SIG-M5 (cell line): ENCODE results near the gene PROB1.
"Not testable (repeated sequence)": the region's sequence is repeated elsewhere in the genome, so short reads cannot be mapped to it uniquely, and the experiment has no call there.

ENCODE experiments used
- DNase-seq: peaks from one replicate; lab custom pipeline; 2025; lab: John Stamatoyannopoulos, UW

The PROB1 gene

GRCh38 chr5:139378941-139379361, 16.0 kb downstream of the PROB1 start:
- no peak for DNase-seq

- no peak for DNase-seq
These were observed 16.6 kb downstream of the PROB1 start for GRCh38 chr5:139378101-139378825.

- no peak for DNase-seq
These were observed 17.7 kb downstream of the PROB1 start for GRCh38 chr5:139377226-139377625.

- DNase-seq = no peak
These were observed 18.5 kb downstream of the PROB1 start for GRCh38 chr5:139376364-139376763.

- DNase-seq = no peak
These were observed 20.0 kb downstream of the PROB1 start for GRCh38 chr5:139374909-139375308.

- no peak for DNase-seq
These were observed 23.1 kb downstream of the PROB1 start for GRCh38 chr5:139371482-139372435.

DNA sequence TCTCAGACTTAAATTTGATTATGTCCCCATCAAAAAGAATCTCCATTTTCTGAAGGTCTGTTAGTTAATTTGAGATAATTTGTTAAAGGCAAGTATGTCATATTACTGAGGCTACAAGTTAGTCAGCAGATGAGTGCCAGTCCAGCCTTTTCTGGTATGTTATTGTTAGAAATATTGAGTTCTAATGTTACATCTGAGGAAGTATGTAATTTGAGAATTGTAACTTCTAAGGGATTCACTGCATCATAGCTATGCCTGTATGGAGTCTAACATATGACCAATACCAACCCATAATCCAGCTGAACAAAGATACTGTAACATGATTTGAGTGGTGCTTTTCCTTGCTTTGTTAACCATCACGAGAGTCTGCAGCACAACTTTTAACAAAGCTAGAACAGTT, 25.7 kb downstream of the PROB1 start:
- no peak for DNase-seq

DNA sequence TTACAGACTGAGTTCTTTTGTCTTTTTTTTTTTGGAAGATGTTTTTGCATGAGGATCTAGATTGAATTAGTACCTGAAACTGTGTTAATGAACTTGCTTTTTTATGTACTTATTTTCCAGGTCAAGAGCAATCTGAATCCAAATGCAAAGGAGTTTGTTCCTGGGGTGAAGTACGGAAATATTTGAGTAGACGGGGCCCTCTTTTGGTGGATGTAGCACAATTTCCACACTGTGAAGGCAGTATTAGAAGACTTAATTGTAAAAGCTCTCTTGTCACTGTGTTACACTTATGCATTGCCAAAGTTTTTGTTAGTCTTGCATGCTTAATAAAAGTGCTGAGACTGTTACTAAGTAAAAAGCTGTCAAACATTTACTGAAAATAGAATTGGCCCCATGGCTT, 26.3 kb downstream of the PROB1 start:
- no peak for DNase-seq

GRCh38 chr5:139364466-139364865, 30.4 kb downstream of the PROB1 start:
- no peak for DNase-seq

DNA sequence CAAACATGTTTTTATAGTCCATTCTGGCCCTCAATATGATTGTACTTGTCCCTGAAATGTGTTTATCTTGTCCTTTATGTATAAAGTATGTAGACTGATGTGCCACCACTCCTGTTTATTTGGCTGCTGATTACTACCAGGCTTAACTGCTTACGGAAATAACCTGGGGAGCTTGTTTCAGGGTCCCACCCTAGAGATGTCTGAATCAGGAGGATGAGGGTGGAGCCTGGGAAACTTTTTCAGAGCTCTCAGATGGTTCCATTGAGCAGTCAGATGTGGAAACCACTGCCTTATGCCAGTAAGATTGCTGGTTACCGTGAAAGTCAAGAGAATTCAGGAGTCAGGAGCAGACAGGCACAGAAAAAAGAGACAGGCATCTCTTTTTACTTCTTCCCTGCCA, 31.0 kb downstream of the PROB1 start:
- no peak for DNase-seq

DNA sequence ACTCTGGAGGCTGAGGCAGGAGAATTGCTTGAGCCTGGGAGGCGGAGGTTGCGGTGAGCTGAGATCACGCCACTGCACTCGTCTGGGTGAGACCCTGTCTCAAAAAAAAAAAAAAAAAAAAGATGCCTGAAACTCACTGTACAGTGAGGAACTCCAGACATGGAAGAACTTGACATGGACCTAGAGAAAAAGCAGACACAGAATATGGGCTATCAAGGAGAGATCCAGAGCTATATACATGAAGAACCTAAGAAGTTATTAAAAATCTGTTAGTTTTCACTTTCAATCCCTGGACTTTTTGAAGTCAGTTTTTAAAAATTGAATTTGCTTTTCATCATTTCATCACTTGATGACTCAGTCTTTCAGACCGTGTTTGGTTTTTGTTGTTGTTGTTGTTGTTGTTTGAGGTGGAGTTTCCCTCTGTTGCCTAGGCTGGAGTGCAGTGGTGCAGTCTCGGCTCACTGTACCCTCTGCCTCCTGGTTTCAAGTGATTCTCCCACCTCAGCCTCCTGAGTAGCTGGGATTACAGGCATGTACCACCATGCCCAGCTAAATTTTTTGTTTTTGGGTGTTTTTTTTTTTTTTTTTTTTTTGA, 33.0 kb downstream of the PROB1 start:
- no peak for DNase-seq

GRCh38 chr5:139360384-139360783, 34.5 kb downstream of the PROB1 start:
- no peak for DNase-seq

DNA sequence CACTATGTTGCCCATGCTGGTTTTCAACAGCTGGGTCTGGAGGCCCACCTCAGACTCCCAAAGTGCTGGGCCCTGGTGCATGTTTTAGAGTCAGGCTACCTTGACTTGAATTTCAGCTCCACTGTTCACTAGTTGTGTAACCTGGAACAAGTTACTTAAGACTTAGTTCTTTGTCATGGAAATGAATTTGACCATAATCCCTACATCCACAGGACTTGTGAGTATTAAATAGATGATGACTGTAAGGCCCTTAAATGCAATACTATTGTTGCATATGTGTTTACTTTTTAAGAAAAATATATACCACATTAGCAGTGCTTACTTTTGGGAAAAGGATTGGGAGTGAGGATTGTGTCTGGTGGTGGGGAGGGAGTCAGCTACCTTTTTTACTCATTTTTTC, 36.8 kb downstream of the PROB1 start:
- no peak for DNase-seq

DNA sequence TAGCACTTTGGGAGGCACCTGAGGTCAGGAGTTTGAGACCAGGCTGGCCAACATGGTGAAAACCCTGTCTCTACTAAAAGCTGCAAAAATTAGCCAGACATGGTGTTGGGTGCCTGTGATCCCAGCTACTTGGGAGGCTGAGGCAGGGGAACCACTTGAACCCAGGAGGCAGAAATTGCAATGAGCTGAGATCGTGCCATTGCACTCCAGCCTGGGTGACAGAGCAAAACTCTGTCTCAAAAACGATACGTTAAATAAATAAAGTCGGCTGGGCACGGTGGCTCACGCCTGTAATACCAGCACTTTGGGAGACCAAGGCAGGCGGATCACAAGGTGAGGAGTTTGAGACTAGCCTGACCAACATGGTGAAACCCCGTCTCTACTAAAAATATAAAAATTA, 39.0 kb downstream of the PROB1 start:
- DNase-seq = not testable (repeated sequence)

DNA sequence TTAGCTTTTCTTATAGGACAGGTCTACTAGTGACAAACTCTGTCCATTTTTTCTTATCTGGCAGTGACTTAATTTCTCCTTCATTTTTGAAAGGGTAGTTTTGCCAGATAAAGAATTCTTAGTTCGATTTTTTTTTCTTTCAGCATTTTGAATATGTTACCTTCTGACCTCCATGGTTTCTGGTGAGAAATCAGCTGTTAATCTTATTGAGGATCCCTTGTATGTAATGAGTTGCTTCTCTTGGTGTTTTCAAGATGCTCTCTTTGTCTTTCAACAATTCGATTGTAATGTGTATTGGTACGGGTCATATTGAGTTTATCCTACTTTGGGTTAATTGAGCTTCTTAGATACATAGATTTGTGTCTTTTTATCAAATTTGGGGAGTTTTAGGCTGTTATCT, 40.7 kb downstream of the PROB1 start:
- DNase-seq = no peak

DNA sequence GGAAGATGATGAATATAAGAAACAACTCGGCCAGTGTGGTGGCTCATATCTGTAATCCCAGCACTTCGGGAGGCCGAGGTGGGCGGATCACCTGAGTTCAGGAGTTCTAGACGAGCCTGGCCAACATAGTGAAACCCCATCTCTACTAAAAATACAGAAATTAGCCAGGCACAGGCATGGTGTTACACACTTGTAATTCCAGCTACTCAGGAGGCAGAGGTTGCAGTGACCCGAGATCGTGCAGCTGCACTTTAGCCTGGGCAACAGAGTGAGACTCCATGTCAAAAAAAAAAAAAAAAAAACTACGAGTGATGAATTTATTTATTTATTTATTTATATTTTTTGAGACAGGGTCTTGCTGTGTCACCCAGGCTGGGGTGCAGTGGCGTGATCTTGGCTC, 47.0 kb downstream of the PROB1 start:
- DNase-seq = not testable (repeated sequence)

GRCh38 chr5:139345442-139345841, 49.5 kb downstream of the PROB1 start:
- DNase-seq = not testable (repeated sequence)

GRCh38 chr5:139344177-139344576, 50.7 kb downstream of the PROB1 start:
- no peak for DNase-seq

DNA sequence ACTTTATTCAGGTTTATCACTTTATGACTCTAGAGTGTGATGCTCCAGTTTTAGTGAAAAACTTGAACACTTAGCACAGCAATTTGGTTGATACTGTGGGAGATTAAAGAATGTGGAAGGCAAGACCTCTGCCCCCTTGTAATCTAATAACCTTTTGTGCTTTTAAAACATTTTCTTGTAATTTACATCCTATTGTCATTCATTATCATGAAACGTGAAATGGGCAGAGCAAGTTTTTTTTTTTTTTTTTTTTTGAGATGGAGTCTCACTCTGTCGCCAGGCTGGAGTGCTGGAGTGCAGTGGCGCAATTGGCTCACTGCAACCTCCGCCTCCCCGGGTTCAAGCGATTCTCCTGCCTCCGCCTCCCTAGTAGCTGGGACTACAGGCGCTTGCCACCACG, 51.4 kb downstream of the PROB1 start:
- DNase-seq = no peak

- DNase-seq = no peak
These were observed 52.5 kb downstream of the PROB1 start for GRCh38 chr5:139342423-139342723.

DNA sequence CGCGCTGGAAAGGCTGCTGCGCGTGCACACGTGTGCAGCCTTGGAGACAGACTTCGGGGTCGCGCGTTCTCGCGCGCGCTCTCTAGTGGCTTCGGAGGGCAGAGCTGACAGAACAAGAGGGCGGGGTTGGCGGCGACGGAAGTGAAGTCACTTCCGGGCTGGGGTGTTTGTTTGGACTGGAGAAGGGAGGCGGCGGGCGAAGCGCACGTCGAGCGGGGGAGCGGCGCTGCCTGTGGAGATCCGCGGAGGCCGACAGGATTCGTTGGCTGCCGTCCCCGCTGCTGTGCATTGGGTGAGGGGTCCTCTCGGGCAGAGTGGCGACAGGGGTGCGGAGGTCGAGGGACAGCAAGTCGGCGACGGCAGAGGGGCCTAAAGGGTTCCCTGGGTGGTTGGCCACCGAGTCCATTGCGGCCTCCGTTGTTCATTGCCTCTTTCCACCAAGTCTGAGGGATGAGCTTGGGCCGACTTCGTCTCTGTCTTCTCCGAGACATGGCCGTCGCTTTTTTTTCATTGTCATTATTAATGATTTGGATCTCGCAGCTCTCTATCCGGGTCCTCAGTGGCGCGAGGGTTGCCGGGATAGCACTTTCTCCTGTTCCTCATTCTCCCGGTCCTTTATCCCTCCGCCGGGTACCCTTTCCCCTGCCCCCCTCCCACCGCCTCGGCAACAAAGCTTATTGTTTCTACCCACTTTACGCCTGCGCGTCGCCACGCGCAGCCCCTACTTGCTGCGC, 53.0 kb downstream of the PROB1 start, which contains the start of gene PAIP2:
Gene PAIP2, plus strand, starts transcription at position 166 of the 734 bp plus-strand sequence. CDS start 21,931 bp downstream, outside the sequence.
- DNase-seq = peak; percentile 91

DNA sequence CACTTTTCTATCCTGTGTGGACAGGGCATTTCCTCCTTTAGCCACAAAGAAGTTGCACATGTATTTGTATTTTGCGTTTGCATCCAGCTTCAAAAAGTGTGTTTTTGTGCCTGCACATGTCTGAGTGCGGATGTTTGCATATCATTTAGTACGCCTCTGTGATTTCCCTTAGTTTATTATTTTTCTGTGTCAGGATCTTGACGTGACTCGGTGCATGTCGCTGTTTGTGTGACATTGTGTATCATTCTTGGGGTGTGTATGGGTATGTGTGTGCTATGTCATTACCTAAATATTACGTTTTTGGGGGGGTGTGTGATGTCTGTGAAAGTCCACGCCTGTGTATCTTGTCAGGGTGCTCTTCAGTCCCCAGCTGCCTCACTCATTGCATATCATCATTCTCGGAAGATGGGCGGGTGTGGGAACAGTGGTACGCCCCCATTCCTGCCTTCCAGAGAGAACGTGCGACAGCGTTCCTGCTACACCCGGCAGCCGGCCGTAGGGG, 53.7 kb downstream of the PROB1 start:
- no peak for DNase-seq
